ENCODE results near the gene RNLS.

RNLS gene

GRCh38 chr10:88466786-88467185 lies 116.3 kb downstream of the RNLS start:
- no peak overlapping the region for H3K4me3 ChIP-seq (ENCODE audit: low read depth, low read length)
- no peak for TF ChIP-seq CTCF (IDR thresholded peaks at IDR 0.05; ENCODE audit: low read depth, low read length)

- TF ChIP-seq CTCF (IDR thresholded peaks at IDR 0.05; ENCODE audit: low read depth, low read length), result no peak
- no peak overlapping the region for H3K4me3 ChIP-seq (ENCODE audit: low read depth, low read length)
Measured at GRCh38 chr10:88465765-88466164, 117.4 kb downstream of the RNLS start.

- TF ChIP-seq CTCF (IDR thresholded peaks at IDR 0.05; ENCODE audit: low read depth, low read length), result no peak
Measured at GRCh38 chr10:88463811-88464210, 119.3 kb downstream of the RNLS start.

GRCh38 chr10:88461426-88461825 lies 121.7 kb downstream of the RNLS start:
- no peak for TF ChIP-seq CTCF (IDR thresholded peaks at IDR 0.05; ENCODE audit: low read depth, low read length)
- H3K4me3 ChIP-seq (ENCODE audit: low read depth, low read length), result no peak overlapping the region

More at GRCh38 chr10:88463811-88464210, 119.3 kb downstream of the RNLS start:
- no peak overlapping the region for H3K4me3 ChIP-seq (ENCODE audit: low read depth, low read length)

DNA sequence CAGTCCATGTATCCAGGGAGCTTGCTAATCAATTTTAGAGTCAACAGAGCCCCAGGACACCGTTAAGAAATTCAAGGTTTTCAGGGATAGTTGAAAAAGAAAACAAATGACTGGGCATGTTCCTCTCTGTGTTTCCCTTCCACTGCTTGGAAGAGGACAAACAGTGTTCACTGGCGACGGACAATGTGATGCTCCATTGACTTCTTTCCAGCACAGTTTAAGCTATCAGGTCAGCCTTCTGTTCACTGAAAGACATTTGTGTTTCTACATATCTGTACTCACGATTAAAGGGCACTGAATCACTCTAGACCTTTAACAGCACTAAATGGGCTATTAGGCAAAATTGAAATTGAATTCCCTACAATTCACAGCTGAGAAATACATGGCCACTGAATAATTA lies 123.6 kb downstream of the RNLS start:
- TF ChIP-seq CTCF (IDR thresholded peaks at IDR 0.05; ENCODE audit: low read depth, low read length), result no peak
- H3K4me3 ChIP-seq (ENCODE audit: low read depth, low read length), result no peak overlapping the region

GRCh38 chr10:88458209-88458608 lies 124.9 kb downstream of the RNLS start:
- H3K4me3 ChIP-seq (ENCODE audit: low read depth, low read length), result no peak overlapping the region
- TF ChIP-seq CTCF (IDR thresholded peaks at IDR 0.05; ENCODE audit: low read depth, low read length), result no peak

GRCh38 chr10:88457660-88458059 lies 125.5 kb downstream of the RNLS start:
- no peak for TF ChIP-seq CTCF (IDR thresholded peaks at IDR 0.05; ENCODE audit: low read depth, low read length)
- no peak overlapping the region for H3K4me3 ChIP-seq (ENCODE audit: low read depth, low read length)

All from WI38 (cell line).